Activated CD4-positive, alpha-beta T cell treated with anti-CD3 and anti-CD28 coated beads for 4 hours (primary cell): ENCODE data around the gene BRPF3.

Experiments used
- DNase-seq, 2 donors: peaks; one replicate each; pipeline ENCODE4 v3.0.0-alpha.2; 2020

BRPF3 gene

DNA sequence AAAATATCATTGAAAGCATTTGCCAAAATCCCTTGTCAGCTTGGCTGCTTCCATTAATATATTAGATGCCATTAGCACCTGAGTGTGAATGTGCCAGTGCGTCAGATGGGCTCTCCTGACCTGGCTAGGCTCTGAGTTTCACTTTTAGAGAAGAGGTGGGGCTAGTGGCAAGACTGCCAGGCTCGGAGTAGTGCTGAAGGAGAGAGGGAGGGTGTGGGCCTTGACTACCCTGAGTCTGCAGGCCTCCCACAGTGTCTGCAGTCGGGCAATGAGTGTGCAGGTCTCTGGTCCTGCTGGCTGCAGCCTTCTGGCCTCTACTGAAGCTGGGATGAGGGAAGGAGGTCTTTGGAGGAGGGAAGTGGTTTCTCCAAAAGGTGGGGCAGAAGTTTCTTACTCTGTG lies 38.8 kb downstream of the BRPF3 start:
- no peak for DNase-seq

DNA sequence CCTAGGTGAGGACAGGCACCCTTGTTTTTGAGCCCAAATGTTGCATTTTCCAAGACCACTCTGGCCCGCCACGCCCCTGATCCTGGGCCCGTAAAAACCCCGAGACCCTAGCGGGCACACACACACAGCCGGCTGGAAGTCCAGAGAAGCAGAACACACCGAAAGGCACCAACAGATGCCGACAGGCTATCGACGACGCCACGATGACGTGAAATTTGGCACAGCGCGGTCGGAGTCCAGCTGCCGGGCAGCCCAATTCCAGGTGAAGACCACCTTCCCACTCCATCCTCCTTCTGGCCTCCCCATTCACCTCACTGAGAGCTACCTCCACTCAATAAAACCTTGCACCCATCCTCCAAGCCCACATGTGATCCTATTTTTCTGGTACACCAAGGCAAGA lies 39.3 kb downstream of the BRPF3 start:
- DNase-seq, result no peak

DNA sequence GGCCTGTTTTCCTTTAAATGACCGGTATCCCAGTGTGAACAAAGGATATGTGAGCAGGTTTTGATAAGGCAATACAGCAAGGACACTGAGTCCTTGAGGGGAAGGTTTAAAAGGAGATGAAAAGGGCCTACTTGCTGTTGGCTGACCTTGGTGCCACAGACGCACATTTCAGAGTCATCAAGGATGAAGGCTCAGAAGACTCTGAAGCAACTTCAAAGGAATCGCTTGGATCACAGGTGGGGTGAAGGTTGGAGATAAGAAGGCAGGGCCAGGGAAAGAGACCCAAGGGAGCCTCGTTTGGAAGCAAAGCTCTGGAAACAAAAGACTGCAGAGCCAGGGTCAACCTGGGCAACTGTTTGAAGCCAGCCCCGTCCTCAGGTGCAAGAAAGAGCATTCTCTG lies 43.2 kb downstream of the BRPF3 start:
- DNase-seq, result no peak

DNA sequence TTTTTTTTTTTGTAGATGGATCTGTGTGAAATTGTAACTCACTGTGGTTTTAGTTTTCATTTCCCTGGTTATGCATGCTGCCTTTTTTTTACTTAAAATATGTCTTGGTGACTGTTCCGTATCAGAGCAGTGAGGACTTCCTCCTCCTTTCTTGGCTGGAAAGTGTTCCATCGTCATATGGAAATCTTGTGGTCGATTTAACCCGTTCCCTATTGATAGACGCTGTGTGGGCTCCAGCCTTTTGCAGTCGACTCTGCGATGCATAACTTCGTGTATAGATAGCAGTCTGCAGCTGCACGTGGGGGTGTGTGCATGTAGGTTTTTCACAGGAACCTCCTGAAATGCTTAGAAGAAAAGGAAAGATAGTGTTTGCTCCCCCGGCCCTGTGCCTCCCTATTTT lies 45.2 kb downstream of the BRPF3 start:
- no peak for DNase-seq

DNA sequence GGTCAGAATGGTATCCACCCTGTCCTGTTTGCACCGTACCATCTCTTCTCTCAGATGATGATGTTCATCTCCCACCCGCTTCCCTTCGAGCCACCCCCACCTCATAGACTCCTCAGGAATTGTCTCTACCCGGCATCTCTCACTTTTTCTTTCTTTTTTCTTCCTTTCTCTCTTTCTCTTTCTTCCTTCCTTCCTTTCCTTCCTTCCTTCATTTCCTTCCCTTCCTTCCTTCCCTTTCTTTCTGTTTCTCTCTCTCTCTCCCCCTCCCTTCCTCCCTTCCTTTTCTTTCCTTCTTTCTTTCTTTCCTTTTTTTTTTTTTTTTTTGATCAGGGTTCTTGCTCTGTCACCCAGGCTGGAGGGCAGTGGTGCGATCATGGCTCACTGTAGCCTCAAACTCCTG lies 45.6 kb downstream of the BRPF3 start:
- no peak for DNase-seq

DNA sequence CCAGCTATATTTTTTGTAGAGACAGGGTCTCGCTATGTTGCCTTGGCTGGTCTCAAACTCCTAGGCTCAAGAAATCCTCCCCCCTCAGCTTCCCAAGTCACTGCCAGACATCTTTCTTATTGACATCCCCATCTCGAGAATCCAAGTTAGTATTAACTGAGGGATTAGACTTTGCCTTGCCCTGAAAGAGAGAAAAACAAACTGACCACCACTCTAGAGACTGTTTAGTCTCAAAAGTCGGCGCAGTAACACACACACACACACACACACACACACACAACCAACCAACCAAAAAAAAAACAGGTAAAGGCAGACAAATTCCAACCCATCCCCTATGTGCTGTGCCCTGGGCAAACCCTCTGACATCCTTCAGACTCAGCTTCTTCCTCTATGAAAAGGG lies 46.1 kb downstream of the BRPF3 start:
- DNase-seq, result no peak

DNA sequence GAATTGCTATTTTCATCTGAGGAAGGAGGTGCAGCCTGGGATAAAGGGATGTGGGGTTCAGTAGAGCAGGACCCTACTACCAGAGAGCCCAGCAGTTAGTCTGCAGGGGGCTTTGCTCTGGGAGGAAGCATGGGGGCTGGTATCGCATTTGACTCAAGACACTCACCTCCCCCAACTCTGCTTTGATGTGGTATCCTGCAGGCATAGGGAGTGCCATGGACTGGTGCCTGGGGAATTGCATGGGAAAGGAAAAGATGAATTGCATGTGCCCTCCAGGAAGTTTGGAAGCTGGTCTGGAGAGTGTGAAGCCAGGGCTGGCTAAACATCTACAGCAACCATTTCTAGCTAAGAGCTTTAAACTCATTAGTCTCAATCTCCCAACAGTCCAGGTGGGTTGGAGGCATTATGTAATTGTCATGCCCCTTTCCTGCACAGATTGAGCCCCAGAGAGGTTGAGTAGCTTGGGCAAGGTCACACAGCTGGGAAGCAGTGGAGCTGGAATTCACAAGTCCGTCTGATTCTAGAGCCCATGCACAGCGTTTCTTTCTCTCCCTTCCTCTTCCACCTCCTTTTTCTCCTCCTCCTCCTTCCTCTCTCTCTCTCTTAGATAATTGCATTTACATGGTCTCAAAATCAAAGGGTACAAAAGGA lies 47.1 kb downstream of the BRPF3 start:
- DNase-seq, result no peak

DNA sequence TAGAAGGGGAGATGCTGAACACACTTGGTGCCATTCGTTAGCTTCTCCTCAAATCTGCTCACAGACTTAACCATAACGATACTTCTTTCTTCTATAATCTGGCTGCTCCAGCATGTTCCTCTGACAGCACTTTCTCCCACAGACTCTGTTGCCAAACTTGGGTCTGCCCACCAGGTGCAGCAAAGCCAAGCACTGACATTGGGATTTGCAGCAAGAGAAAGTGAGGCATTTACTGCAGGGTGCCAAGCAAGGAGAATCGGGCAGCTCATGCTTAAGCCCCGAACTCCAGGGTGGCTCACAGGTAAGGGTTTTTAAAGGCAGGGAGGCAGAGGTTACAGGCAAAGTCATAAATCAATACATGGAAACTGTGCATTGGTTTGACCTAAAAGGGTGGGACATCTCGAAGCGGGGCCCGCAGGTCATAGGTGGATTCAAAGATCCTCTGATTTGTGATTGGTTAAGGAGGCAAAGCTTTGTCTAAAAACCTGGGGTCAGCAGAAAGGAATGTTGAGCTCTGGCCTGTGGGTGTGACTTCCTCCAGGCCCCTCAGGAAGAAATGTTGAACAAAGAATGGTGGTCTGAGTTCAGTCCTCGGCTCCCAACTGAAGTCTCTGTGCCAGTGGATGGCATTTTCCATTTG lies 48.2 kb downstream of the BRPF3 start:
- no peak for DNase-seq

DNA sequence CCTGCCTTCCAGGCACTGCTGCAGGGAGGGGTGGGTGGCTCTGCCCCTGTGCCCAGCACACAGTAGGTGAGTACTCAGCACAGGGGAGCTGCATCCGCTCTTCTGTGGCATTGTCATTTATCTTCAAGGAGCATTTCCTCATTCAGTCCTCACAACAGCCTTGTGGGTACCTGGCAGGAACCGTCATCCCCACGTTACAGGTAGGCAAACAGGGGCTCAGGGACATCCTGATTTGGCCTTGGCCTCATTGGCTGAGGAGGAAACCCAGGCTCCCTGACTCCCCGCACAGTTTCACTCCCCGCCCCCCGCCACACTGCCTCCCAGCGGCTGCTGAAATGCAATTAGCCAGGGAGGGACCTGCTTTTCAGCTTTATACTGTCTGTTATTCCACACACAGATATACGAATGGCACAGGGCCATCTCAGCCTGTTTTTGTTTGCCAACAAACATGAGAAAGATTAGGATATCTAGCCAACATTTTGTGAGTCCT lies 49.1 kb downstream of the BRPF3 start:
- DNase-seq, result peak in 1 of 2 donors; percentile 7

DNA sequence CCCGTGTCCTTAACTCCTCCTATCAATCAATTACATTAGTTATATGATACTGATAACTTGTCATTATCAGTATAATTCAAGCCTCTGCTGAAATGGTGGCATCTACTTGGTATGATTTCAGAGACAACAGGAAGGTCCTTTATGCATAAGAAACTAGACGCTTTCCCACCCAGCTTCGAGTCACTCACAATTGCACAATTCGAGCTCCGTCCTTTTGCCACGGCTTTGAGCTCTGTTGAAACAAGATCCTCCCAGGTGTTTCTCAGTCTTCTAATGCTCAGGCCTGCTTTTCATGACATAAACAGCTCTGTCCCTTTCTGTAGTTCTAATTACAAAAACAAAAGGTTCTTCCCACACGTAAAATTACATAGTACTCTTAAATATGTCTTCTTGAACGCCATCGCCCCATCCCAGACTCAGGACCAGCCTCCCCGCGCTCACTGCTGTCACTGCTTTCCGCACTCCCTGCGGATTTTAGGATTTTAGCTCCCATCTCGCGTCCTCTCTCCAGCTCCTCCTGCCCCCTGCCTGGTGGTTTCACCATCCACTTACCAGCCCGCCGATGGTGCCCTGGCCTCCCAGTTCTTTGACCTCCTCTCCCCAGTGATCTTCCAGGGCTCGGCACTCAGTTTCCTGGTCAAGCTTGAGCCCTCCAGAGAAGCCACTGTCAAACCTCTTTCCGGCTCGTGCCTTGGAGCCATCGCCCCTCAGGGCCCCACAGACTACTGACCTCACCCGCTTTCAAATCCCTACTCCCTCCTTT lies 50.1 kb downstream of the BRPF3 start:
- DNase-seq, result no peak

DNA sequence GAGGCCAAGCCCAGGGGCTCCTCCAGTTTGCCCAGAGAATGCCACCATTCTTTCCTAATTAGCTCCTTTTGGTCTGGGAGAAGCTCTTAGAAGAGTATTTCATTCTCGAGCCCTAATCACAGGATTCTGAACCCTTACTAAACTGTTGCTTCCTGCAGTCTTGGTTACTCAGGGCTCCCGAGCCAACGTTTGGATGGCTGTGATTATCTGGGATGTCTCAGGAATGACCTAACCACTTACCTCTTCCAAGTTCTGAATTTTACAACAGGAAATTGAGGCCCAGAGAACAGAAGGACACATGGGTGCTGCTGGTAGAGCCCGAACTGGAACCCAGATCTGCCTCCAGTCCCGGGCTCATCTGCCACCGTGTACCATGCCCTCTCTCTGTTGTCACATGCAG lies 51.1 kb downstream of the BRPF3 start:
- DNase-seq, result no peak

DNA sequence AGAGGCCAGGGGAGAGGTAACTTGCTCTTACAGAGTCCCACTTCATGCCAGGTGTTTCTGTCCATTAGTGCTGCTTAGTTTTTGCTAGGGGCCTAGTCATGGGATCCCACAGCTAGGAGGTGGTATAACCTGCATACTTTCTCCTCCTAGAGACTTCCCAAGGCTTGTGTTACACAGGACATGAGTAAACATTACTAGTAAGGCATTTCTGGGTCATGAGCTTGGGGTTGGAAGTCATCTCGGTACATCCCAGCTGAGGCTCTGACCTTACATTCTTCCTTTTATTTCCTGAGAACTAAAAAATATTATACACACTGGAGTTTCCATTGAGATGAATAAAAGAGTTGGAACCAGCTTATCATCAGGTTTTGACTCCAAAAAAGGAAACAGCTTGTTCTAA lies 52.4 kb downstream of the BRPF3 start:
- DNase-seq, result no peak

DNA sequence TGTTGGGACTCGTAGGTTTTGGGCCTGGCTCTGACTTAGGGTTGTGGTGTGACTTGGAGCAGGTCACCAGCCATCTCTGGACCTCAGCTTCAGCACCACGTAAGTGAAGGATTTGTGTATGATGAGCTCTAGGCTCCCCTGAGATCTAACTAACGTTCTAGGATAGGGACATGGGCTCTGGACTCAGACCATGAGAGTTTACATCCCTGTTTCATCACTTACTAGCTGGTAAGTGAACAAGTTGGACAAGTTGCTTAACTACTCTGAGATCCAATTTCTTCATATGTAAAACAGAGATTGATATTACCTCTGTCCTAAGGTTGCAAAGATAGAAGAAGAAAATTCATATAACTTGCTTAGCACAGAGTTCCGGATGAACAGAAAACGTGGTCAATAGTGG lies 53.0 kb downstream of the BRPF3 start:
- DNase-seq, result no peak

DNA sequence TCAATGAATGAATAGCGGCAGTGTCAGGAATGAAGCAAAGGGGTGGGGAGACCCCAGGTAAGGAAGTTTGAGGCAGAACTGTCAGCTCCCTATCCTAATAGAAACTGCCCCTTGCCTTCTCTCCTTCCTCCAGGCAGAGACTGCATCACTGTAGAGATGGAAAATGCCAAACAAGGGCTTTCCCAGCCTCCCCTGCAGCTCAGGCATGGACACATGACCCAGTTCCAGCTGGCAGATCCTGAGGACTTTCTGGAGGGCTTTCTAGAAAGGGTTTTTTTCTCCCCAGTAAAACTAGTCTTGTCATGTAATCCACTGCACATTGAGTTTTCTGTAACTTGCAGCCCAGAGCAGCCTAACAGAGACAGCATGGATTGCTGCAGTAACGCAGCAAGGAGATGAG lies 55.5 kb downstream of the BRPF3 start:
- DNase-seq, result no peak

DNA sequence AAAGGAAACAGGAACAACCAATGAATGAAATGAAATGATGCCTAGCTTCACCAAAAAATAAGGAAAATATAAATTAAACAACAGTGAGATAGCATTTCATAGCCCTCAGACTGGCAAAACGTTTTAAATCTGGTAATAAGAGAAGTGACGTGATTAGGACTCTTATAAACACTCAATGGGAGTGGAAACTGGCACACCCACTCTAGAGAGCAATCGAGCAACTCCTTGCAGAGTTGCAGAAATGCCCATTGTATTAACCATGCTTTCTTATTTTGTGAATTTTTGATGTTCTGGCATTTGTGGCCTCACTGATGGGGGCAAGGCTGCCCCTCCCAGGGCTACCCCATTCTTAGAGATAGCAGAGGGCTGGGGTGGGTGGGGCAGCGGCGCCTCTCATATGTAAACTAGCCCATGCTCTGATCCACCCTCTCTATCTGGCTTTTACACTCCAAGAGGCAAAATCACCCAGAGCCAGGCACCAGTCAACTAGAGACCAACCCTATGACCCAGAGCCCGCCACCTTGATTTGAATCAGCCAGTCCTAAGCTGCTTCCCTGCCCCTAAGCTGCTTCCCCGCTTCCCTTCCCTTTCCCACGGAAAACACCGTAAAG lies 67.0 kb downstream of the BRPF3 start:
- no peak for DNase-seq

DNA sequence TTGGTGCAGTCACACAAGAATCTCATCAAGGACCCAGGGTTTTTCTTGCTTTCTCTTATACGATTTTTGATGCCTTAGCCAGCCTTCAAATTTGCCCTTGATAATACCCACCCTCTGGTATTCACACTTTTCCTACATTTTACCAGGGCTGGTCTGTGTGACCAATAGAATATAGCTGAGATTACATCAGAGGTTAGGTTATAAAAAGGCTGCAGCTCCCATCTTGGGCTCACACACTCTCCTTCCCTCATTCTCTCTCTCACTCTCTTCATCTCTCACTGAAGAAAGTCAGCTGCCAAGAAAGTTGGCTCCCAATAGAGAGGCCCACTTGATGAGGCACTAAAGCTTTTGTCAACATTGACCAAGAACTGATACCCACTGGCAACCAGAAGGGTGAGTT lies 69.2 kb downstream of the BRPF3 start:
- no peak for DNase-seq

DNA sequence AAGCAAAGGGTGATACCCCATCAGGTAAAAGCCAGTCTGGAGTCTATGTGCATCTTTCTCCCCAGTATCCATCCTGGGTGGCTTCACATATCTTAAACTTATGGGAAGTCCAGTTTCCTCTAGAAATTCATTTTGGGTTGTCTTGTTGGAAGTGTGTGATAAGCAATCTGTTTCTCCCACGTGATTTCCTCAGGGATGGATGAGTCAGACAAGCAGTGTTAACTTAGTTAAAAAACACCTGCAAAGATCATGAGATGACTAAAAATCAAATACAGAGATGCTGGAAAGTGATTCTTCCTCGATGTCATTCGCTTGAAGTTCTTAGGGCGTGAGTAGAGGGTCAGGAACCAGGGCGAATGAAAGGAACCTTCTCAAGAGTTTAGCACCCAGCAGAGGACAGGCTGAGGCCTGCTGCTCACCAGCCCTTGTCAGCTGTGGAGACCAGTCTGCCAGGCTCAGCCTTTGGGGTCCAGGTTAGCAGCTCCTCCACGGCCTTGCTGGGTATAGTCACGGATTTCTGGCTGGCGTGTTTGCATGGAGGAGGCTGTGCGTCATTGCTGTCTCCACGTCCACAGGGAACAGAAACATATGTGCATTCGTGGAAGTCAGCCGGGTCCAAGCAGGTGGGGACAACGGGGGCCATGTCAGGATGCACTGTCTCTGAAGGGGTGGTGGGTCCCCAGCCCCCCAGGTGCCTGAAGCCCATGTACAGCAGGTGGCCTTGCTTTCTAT lies 70.5 kb downstream of the BRPF3 start:
- DNase-seq, result no peak

DNA sequence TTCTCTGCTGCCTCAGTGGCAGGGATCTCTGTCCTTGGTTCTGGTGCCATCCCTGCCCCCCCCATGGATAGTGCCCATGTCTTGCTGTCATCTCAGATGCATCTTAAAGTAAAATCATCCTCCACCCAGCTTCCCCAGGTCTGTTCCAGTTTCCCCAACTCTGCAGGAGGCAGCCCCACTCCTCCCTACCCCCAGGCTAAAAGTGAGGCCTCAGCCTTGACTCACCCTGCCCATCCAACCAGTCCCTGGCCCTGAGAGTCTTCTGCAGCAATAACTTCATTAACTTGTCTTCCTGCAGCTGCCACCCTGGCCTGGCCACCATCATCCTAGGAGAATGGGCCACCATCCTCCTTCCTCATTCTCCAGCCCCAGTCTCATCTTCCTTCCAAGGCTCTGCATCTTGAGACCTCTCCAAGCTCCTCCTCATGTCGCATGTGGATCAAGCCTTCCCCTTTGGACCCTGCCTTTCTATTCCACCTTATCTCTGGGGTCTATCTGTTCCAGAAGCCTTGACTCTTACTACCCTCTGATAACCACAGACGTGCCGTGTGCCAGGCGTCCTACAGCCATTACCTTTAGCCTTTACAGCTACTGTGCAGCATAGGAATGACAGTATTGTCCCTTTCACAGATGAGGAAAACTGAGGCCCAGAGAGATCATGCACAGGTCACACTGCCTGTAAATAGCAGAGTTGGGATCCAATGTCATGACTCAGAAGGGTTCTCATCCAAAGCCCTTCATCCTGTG lies 71.4 kb downstream of the BRPF3 start:
- no peak for DNase-seq

DNA sequence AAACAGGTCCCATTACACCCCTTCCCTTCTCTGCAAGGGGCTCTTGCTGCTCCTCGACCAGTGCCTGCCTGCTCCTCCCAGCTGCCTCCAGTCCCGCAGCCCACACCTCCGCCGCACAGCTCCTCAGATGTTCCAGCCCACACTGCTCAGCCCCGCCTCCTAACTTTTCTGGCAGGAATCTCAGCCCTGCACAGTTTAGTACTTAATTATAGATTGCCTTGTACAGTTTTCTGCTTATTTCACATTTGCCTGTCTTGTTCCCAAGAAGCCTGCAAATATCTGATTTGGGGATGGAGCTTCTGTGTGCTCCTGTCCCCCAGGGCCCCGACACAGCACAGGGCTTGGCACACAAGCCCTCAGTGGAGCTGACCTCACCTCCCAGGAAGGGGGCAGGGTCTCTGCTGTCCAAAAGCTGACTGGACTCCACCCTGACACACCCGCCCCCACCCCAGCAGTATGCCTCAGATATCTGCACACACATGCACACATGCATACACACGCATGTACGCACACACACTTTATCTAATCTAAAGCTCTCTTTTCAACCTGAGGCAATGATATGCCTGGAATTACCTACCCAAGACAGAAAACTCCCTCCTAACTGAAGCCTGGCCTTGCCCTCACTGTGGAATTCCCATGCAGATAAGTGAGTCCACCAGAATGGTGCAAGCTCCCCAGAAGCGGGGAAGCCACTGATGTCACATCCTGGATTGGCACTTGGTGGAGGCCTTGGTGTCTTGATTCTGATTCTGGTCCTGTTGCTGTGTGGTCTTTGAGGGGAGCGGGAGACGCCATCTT lies 72.1 kb downstream of the BRPF3 start:
- DNase-seq, result no peak

DNA sequence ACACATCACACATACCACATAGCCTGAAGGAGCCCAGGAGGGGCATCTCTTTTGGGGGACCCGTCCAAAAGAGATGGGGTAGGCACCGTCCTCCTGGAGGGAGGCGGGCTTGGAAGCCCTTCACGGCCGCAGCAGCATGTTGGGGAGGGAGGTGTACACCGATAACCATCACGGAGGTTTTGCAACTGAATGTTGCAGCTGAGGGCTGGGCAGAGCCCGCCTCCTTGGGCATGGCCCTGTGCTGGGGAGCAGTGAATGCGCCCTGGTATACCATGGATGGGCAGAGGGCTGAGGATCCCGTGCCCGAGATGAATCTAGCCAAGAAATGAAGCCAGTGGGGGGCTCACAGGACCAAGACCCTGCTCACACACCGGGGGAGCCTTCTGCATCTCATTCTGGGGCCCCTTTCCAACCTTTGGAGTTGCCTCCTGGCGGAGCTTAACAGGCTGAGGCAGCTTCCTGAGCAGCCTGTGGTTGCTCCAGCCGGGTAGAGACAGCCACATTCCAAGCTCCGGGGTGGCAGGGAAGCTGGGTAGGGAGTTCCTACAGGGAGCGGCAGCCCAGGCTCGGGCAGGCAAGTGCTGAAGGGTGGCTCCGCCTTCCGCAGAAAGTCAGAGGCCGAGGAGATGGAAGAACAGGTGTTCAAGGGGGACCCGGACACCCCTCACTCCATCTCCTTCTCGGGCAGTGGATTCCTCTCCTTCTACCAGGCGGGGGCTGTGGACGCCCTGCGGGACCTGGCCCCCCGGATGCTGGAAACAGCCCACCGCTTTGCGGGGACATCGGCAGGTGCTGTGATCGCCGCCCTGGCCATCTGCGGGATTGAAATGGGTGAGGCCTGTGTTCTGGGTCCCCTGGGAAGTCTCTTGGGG lies 73.5 kb downstream of the BRPF3 start, which contains the start of gene PNPLA1:
Gene PNPLA1, plus strand, starts transcription at position 227 of the 872 bp plus-strand sequence. Its CDS starts 400 bp downstream, at position 627.
- no peak for DNase-seq
